Type B pancreatic cell (in vitro differentiated cells): ENCODE results near the gene SNX13. TPM values are rescaled to one million over a fixed set of nuclear protein-coding genes. Genes with fewer than 3 reads are reported as not detected.

ENCODE experiments used
- DNase-seq: peaks from one replicate; pipeline ENCODE4 v3.0.0; 2021; ENCODE audit warnings: mixed read lengths; ENCODE audit not compliant: unreplicated experiment; ENCODE audit errors: extremely low spot score
- H3K27ac Mint-ChIP-seq: 2 replicates; pipeline ENCODE4 v1.8.0; 2021; ENCODE audit warnings: mild to moderate bottlenecking, mixed read lengths
- H3K27me3 Mint-ChIP-seq: 2 replicates; pipeline ENCODE4 v1.8.0; 2021; ENCODE audit warnings: mixed read lengths
- H3K36me3 Mint-ChIP-seq: 2 replicates; pipeline ENCODE4 v1.8.0; 2021; ENCODE audit warnings: mixed read lengths
- H3K4me1 Mint-ChIP-seq: one replicate; pipeline ENCODE4 v1.8.0; 2021; ENCODE audit warnings: mixed read lengths; ENCODE audit not compliant: unreplicated experiment
- H3K4me3 Mint-ChIP-seq: 2 replicates; pipeline ENCODE4 v1.8.0; 2021; ENCODE audit warnings: mild to moderate bottlenecking, mixed read lengths
- H3K9me3 Mint-ChIP-seq: 2 replicates; pipeline ENCODE4 v1.8.0; 2021; ENCODE audit warnings: mixed read lengths
- CTCF ChIP-seq: fragments of 200-600 bp; sonication (generic); conservative IDR thresholded peaks from 2 replicates; pipeline ENCODE4 v1.5.0; 2021; ENCODE audit warnings: antibody characterized with exemption, mild to moderate bottlenecking
- total RNA-seq: library from RNA; stranded (reverse); gene quantifications from 2 replicates; pipeline ENCODE4 v1.2.1, GENCODE V29; 2021; ENCODE audit warnings: low replicate concordance

Gene SNX13
- total RNA-seq, 1 donor from 2014 or later, result 48.9 TPM

DNA sequence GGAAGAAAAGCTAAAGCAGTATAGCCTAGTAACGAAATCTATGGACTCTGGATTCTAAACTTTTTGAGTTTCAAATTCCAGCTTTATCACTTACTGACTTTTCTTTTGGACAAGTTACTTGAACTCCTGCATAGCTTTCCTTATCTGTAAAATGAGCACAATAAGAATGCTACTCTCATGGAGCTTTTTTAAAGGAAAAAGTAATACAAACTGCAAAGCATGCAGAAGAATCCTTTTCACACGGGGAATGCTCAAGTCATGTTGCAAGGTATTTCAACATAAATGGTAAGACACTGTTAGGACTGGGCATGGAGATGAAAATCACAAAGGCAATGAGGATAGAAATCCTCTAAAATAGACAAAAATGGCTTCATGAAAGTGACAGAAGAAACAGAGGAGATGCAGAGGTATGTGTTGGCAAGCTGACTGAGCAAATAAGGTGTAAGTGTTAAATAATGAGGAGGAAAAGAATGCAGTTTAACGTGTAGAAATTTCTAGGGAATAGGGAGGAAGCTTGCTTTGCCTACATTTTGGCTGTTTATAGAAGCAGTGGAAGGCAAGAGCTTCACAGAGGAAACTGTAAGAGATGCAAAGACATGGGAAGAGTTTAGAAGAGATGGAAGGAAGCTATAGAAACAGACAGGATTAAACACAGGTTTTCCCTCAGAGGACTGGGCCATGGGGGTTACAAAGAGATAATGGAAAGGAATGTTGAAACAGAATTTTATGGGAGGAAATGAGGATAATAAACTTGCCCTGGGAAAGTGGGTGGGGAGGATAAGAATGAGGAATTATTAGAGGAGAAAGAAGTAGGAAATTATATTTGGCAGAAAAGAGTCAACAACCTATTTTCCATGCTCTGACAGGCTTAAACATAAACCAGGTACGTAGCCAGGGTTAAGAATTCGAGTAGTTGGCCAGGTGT lies 28.8 kb upstream of the SNX13 start:
- H3K36me3 Mint-ChIP-seq, result no peaks in the 10 kb centered on the region

GRCh38 chr7:17966706-17967105 lies 26.4 kb upstream of the SNX13 start:
- Mint-ChIP-seq H3K36me3 (no peaks in the 10 kb centered on the region), H3K27me3 (no peaks in the 10 kb centered on the region), H3K9me3 (no peaks in the 10 kb centered on the region), H3K4me1 (no peaks in the 10 kb centered on the region), H3K4me3 (no peak overlapping the region), H3K27ac (no peak overlapping the region)
- no peak for TF ChIP-seq CTCF
- no peak for DNase-seq

More for the DNA sequence above, 28.8 kb upstream of the SNX13 start:
- Mint-ChIP-seq H3K4me3 (no peak overlapping the region), H3K9me3 (no peaks in the 10 kb centered on the region), H3K27ac (peak overlapping the region; percentile 15), H3K4me1 (no peaks in the 10 kb centered on the region), H3K27me3 (no peaks in the 10 kb centered on the region)
- TF ChIP-seq CTCF, result no peak
- DNase-seq, result no peak

- Mint-ChIP-seq H3K9me3 (no peaks in the 10 kb centered on the region), H3K4me3 (no peak overlapping the region), H3K27me3 (no peaks in the 10 kb centered on the region), H3K36me3 (no peaks in the 10 kb centered on the region), H3K27ac (no peak overlapping the region), H3K4me1 (no peaks in the 10 kb centered on the region)
- no peak for TF ChIP-seq CTCF
- DNase-seq, result no peak
These were observed 25.3 kb upstream of the SNX13 start for GRCh38 chr7:17965603-17966002.

DNA sequence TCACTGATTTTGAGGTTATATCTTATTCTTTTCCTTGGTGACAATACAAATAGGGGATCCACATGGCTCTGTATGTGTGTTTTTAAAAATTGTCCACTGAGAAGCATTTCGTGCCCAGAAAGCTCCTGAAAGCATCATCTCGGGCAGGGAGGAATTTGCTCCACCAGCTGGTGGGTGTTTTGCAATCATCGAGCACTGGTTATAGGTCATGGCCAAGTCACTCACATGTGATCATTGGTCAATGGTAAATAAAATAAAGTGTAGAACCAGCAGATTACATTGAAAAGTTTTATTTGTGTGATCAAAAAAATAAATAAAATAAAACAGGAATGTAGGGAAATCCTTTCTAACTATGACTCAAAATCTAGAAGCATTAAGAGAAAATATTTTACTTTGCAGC lies 23.0 kb upstream of the SNX13 start:
- H3K4me1 Mint-ChIP-seq, result no peaks in the 10 kb centered on the region
- H3K36me3 Mint-ChIP-seq, result no peaks in the 10 kb centered on the region
- no peak overlapping the region for H3K4me3 Mint-ChIP-seq
- H3K27ac Mint-ChIP-seq, result no peak overlapping the region
- H3K27me3 Mint-ChIP-seq, result no peaks in the 10 kb centered on the region
- no peaks in the 10 kb centered on the region for H3K9me3 Mint-ChIP-seq
- no peak for DNase-seq
- no peak for TF ChIP-seq CTCF

- no peak overlapping the region for H3K27ac Mint-ChIP-seq
- H3K9me3 Mint-ChIP-seq, result no peaks in the 10 kb centered on the region
- no peaks in the 10 kb centered on the region for H3K36me3 Mint-ChIP-seq
- DNase-seq, result no peak
- TF ChIP-seq CTCF, result no peak
- H3K27me3 Mint-ChIP-seq, result no peaks in the 10 kb centered on the region
- H3K4me1 Mint-ChIP-seq, result no peaks in the 10 kb centered on the region
- no peak overlapping the region for H3K4me3 Mint-ChIP-seq
These were observed 22.4 kb upstream of the SNX13 start for GRCh38 chr7:17962652-17963051.
